HEK293 (cell line): ENCODE measurements around the gene KRT24.

Source experiments
- CTCF ChIA-PET: fragments of 350-600 bp; formaldehyde crosslinking; extraction: SDS; loops from one replicate; lab custom pipeline; 2021; ENCODE audit warnings: antibody characterized with exemption; lab: Yijun Ruan, JAX
- POLR2A ChIA-PET: fragments of 300-600 bp; formaldehyde crosslinking; extraction: SDS; loops from one replicate; lab custom pipeline; 2020; ENCODE audit warnings: antibody characterized with exemption, inconsistent platforms; lab: Yijun Ruan, JAX
- H3K27ac ChIP-seq: fragments of 200-500 bp; sonication (Bioruptor generic); 2 replicates; pipeline ENCODE4 v1.5.1; 2014; ENCODE audit warnings: low read depth, low read length, control low read depth, inconsistent platforms; ENCODE audit errors: extremely low read depth
- H3K36me3 ChIP-seq, 2 experiments: fragments of 200-500 bp in 1 of 2; sonication (Bioruptor generic) in 1 of 2; 1 replicate in 1 of 2; 2 replicates in 1 of 2; pipeline ENCODE4 v1.5.1; 2014 to 2017; ENCODE audit warnings: inconsistent platforms in 2 of 2, low read length in 2 of 2; ENCODE audit not compliant: control insufficient read depth in 2 of 2, insufficient read depth in 1 of 2
- H3K4me1 ChIP-seq: fragments of 200-500 bp; sonication (Bioruptor generic); 2 replicates; pipeline ENCODE4 v1.5.1; 2014; ENCODE audit warnings: mild to moderate bottlenecking, low read length, inconsistent platforms; ENCODE audit not compliant: control insufficient read depth, insufficient read depth
- H3K4me3 ChIP-seq: 2 replicates; pipeline ENCODE4 v1.5.1; 2011; ENCODE audit warnings: low read depth, mild to moderate bottlenecking, control low read depth, low read length, moderate library complexity
- H3K9me3 ChIP-seq: fragments of 200-500 bp; sonication (Bioruptor generic); 2 replicates; pipeline ENCODE4 v1.5.1; 2014; ENCODE audit warnings: low read depth, low read length, inconsistent platforms; ENCODE audit not compliant: control insufficient read depth, insufficient read depth
- BCL11B ChIP-seq: fragments of 450-650 bp; formaldehyde crosslinking; IDR thresholded peaks from 2 replicates; pipeline ENCODE4 v1.5.1; 2016; ENCODE audit warnings: low read depth, missing biosample characterization, missing genetic modification characterization
- IKZF3 ChIP-seq: fragments of 450-650 bp; IDR thresholded peaks from 2 replicates; pipeline ENCODE4 v1.5.0; 2018; ENCODE audit warnings: missing biosample characterization, mild to moderate bottlenecking, missing genetic modification characterization, moderate library complexity
- KLF1 ChIP-seq: fragments of 450-650 bp; formaldehyde crosslinking; IDR thresholded peaks from 2 replicates; pipeline ENCODE4 v1.5.1; 2016; ENCODE audit warnings: missing biosample characterization, missing genetic modification characterization
- KLF8 ChIP-seq: fragments of 450-650 bp; formaldehyde crosslinking; IDR thresholded peaks from 2 replicates; pipeline ENCODE4 v1.5.1; 2016; ENCODE audit warnings: missing biosample characterization, missing genetic modification characterization
- SCRT2 ChIP-seq: fragments of 450-650 bp; formaldehyde crosslinking; IDR thresholded peaks from 2 replicates; pipeline ENCODE4 v1.5.1; 2016; ENCODE audit warnings: missing biosample characterization, missing genetic modification characterization
- SETDB1 ChIP-seq: IDR thresholded peaks from one replicate; pipeline ENCODE4 v1.6.1; 2017; ENCODE audit warnings: mild to moderate bottlenecking, low read length, moderate library complexity, mixed read lengths; ENCODE audit not compliant: insufficient read length
- WT1 ChIP-seq: fragments of 450-650 bp; formaldehyde crosslinking; IDR thresholded peaks from 2 replicates; pipeline ENCODE4 v1.5.1; 2016; ENCODE audit warnings: missing biosample characterization, missing genetic modification characterization
- ZFP3 ChIP-seq: fragments of 450-650 bp; formaldehyde crosslinking; IDR thresholded peaks from 2 replicates; pipeline ENCODE4 v1.5.1; 2016; ENCODE audit warnings: low read depth, missing biosample characterization, missing genetic modification characterization
- ZIC2 ChIP-seq: fragments of 450-650 bp; formaldehyde crosslinking; IDR thresholded peaks from 2 replicates; pipeline ENCODE4 v1.5.1; 2016; ENCODE audit warnings: missing biosample characterization, missing genetic modification characterization
- ZNF24 ChIP-seq: fragments of 450-650 bp; formaldehyde crosslinking; IDR thresholded peaks from 2 replicates; pipeline ENCODE4 v1.5.1; 2016; ENCODE audit warnings: missing biosample characterization, missing genetic modification characterization
- ZNF335 ChIP-seq: fragments of 450-650 bp; formaldehyde crosslinking; conservative IDR thresholded peaks from 2 replicates; pipeline ENCODE4 v1.5.1; 2016; ENCODE audit warnings: missing biosample characterization, missing genetic modification characterization
- ZNF394 ChIP-seq: fragments of 450-650 bp; formaldehyde crosslinking; IDR thresholded peaks from 2 replicates; pipeline ENCODE4 v1.5.1; 2016; ENCODE audit warnings: missing biosample characterization, missing genetic modification characterization, mild to moderate bottlenecking, moderate library complexity, borderline replicate concordance
- ZNF530 ChIP-seq: fragments of 450-650 bp; formaldehyde crosslinking; IDR thresholded peaks from 2 replicates; pipeline ENCODE4 v1.5.1; 2016; ENCODE audit warnings: low read depth, missing biosample characterization, missing genetic modification characterization
- ZNF560 ChIP-seq: fragments of 450-650 bp; formaldehyde crosslinking; IDR thresholded peaks from 2 replicates; pipeline ENCODE4 v1.5.1; 2017; ENCODE audit warnings: missing biosample characterization, missing genetic modification characterization, borderline replicate concordance
- ZNF600 ChIP-seq: fragments of 450-650 bp; formaldehyde crosslinking; IDR thresholded peaks from 2 replicates; pipeline ENCODE4 v1.5.1; 2016; ENCODE audit warnings: missing biosample characterization, missing genetic modification characterization
- ZNF670 ChIP-seq: fragments of 450-650 bp; formaldehyde crosslinking; IDR thresholded peaks from 2 replicates; pipeline ENCODE4 v1.5.1; 2016; ENCODE audit warnings: missing biosample characterization, missing genetic modification characterization, low read depth
- ZNF704 ChIP-seq: fragments of 450-650 bp; formaldehyde crosslinking; IDR thresholded peaks from 2 replicates; pipeline ENCODE4 v1.5.1; 2016; ENCODE audit warnings: missing biosample characterization, missing genetic modification characterization
- ZNF791 ChIP-seq: fragments of 450-650 bp; formaldehyde crosslinking; IDR thresholded peaks from 2 replicates; pipeline ENCODE4 v1.5.1; 2016; ENCODE audit warnings: missing biosample characterization, missing genetic modification characterization
- ZSCAN23 ChIP-seq: fragments of 450-650 bp; formaldehyde crosslinking; IDR thresholded peaks from 2 replicates; pipeline ENCODE4 v1.5.1; 2016; ENCODE audit warnings: missing biosample characterization, missing genetic modification characterization

KRT24 gene

GRCh38 chr17:40651939-40652338 lies 51.6 kb downstream of the KRT24 start (continued):
- TF ChIP-seq ZNF704 (no peak), IKZF3 (no peak), ZFP3 (no peak), ZNF600 (tag by site-specific recombination) (no peak), ZNF670 (tag by site-specific recombination) (no peak), WT1 (tag by site-specific recombination) (no peak), ZNF530 (tag by site-specific recombination) (no peak), ZNF24 (tag by site-specific recombination) (no peak)
- TF ChIP-seq, all 188 proteins: peak for 0

- ChIA-PET CTCF (interaction anchor here (0.8 to 1.4 kb wide), 3 partner anchors 33 to 154 kb away, joined by 3 read pairs; no protein-coding TSS in a partner anchor), POLR2A (interaction anchor here (0.8 to 1.9 kb wide), 5 partner anchors 8 to 1040 kb away, joined by 3 to 5 read pairs (median 3); no protein-coding TSS in a partner anchor)
- TF ChIP-seq SCRT2 (tag by site-specific recombination) (no peak), ZIC2 (tag by site-specific recombination) (peak; percentile 57; the same call in 1 of the 2 replicates), ZNF560 (tag by site-specific recombination) (no peak), KLF8 (tag by site-specific recombination) (no peak), ZNF791 (tag by site-specific recombination) (no peak), ZNF600 (tag by site-specific recombination) (no peak), ZNF335 (tag by site-specific recombination) (peak; percentile 1), BCL11B (tag by site-specific recombination) (no peak), ZNF394 (tag by site-specific recombination) (peak; percentile 54; the same call in 1 of the 2 replicates), ZSCAN23 (tag by site-specific recombination) (no peak), KLF1 (tag by site-specific recombination) (no peak), SETDB1 (no peak)
- H3K9me3 ChIP-seq, result no peaks in the 10 kb centered on the region
- H3K4me1 ChIP-seq, result peaks cover 12% of the 10 kb centered on the region; the same call in 1 of the 2 replicates
- peak overlapping the region; percentile 84 for H3K4me3 ChIP-seq
- H3K27ac ChIP-seq, result peak overlapping the region; percentile 98
- peaks cover 24% of the 10 kb centered on the region in 2 experiments; a peak in 2 of 3 replicates for H3K36me3 ChIP-seq
Measured at GRCh38 chr17:40648384-40648968, 55.1 kb downstream of the KRT24 start.
